ENCODE data around the gene TCL1A.
"Not testable (repeated sequence)": the region's sequence is repeated elsewhere in the genome, so short reads cannot be mapped to it uniquely, and the experiment has no call there.

TCL1A gene, protein sequence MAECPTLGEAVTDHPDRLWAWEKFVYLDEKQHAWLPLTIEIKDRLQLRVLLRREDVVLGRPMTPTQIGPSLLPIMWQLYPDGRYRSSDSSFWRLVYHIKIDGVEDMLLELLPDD

GRCh38 chr14:95713596-95714371, at the start of gene TCL1A:
Gene TCL1A (minus strand): TSS chr14:95714125. CDS start chr14:95714066, 59 bp downstream.
- DNase-seq: no peak

DNA sequence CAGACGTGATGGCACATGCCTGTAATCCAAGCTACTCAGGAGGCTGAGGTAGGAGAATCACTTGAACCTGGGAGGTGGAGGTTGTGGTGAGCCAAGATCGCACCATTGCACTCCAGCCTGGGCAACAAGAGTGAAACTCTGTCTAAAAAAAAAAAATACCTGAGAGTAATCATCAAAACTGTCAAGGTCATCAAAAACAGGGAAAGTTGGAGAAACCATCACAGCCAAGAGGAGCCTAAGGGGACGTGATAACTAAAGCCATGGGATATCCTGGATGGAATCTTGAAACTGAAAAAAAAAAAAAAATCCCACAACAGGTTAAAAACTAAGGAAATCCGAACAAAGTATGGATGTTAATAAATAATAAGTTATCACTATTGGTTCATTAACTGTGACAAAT, 49.1 kb upstream of the TCL1A start:
- DNase-seq: not testable (repeated sequence)

DNA sequence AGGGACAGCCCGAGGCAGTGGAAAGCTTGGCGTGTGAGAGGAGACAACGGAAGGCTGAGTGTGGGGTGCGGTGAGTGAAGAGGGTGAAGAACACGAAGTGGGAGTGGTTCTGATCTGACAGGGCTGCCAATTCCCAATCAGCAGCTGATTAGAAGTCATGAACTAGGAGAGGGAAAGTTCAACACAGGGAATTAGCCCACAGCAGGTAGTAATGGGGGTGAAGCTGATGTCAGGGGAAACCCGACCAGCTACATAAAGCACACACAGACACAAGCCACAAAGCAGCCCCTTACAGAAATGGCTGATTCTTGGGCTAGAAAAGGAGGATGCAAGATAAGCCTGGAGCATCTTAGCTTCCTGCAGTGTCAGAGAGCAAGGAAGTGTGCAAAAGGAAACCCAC, 47.5 kb upstream of the TCL1A start:
- no peak for DNase-seq

- no peak for DNase-seq
Measured at GRCh38 chr14:95760596-95760995, 46.7 kb upstream of the TCL1A start.

GRCh38 chr14:95759941-95760340, 46.0 kb upstream of the TCL1A start:
- DNase-seq: no peak

DNA sequence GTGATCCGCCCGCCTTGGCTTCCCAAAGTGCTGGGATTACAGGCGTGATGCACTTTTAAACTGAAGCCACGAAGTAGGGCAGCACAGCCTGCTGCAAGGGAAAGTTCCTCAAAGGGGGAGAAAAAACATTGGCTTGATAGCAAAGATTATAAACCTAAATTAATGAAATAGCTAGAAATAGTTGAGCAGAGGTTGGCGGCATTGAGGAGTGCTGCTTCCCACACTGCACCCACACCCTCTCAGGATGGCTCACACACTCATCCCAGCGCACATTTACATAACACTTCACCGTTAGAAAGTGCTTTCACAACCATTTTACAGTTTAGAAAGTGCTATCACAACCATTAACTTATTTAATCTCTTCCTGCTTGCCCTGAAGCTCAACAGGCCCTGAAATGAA, 44.4 kb upstream of the TCL1A start:
- DNase-seq: no peak

- no peak for DNase-seq
Measured at GRCh38 chr14:95756751-95757150, 42.8 kb upstream of the TCL1A start.

GRCh38 chr14:95756127-95756526, 42.2 kb upstream of the TCL1A start:
- DNase-seq: no peak

DNA sequence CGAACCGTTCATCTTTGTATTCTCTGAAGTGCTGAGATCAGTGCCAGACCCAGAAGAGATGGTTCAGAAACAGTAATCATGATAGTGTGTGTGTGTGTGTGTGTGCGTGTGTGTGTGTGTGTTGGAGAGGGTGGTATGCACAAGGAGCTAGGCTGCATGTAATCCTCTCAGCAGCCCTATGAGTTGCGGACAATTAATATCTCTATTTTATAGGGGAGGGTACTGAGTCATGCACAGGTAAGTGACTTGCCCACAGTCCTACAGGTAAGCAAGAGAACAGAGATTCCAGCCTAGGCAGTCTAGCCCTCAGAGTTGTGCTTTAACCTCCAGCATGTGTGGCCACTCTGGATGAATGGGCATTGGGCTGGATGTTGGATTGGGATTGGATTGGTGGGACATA, 27.9 kb upstream of the TCL1A start:
- DNase-seq: no peak

GRCh38 chr14:95741038-95741490, 27.1 kb upstream of the TCL1A start:
- DNase-seq: no peak

- DNase-seq: no peak
Measured at GRCh38 chr14:95739356-95739755, 25.4 kb upstream of the TCL1A start.

DNA sequence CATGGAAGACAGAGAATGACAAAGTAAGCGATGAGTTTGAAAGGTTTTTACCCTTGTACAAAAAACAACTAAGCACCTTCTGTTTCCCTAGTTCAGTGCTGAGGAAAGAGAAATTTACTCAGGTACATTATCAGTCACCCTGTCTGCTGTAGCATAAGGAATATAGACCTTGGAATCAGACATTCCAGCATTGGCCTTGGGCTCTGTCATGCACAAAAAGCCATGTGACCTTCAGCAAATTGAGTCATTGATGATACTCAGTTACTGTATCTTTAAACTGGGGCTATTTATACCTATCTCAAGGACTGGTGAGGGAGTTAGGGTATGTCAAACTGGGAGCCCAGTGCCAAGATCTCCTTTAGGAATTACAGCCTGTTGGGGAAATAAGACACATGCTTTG, 19.3 kb upstream of the TCL1A start:
- DNase-seq: no peak

- DNase-seq: no peak
Measured at GRCh38 chr14:95730126-95730525, 16.2 kb upstream of the TCL1A start.

DNA sequence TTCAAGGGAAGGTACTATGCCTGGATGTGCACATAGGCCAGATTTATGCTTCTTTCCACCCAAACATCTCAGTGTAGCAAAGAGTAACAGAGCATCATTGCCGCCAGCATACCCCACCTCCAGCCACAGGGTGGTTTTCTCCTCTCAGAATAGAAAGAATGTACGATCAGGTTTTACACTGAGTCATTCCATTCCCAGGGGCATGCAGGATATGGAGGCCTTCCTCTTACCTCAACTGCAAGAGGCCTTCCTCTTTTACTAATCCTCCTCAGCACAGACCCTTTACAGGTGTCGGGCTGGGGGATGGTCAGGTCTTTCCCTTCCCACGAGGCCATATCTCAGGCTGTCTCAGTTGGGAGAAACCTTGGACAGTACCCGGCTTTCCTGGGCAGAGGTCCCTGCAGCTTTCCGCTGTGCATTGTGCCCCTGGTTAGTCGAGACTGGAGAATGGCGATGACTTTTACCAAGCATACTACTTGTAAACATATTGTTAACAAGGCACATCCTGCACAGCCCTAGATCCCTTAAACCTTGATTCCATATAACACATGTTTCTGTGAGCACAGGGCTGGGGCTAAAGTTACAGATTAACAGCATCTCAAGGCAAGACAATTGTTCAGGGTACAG, 15.6 kb upstream of the TCL1A start:
- not testable (repeated sequence) for DNase-seq

DNA sequence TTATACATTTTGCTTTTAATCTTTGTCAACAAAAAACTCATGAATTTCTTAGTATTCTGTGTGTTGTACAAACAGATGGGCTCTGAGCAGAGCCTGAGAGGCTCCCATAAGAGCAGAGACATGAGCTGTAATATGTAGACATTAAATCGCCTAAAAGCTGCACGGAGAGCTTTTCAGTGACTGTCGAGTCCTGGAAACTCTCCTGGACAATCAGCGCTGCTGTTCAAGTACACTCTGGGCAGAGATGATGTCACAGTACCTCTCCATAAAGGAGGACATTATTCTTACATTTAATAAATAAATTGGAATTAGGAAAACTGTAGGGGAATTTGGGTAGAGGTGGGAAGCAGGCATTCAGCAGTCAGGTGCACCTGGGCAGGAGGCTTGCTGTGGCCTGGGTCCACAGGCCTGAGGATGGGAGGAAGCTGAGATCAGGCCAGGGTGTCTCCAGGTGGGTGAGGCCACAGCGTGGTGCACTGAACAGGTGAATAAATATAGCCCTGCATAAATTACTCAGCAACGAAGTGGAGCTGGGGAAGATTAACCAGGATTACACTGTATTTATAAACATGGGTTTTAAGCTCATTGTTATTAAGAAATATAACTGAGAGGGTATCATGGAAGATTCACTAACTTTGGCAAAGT, 13.3 kb upstream of the TCL1A start:
- no peak for DNase-seq

DNA sequence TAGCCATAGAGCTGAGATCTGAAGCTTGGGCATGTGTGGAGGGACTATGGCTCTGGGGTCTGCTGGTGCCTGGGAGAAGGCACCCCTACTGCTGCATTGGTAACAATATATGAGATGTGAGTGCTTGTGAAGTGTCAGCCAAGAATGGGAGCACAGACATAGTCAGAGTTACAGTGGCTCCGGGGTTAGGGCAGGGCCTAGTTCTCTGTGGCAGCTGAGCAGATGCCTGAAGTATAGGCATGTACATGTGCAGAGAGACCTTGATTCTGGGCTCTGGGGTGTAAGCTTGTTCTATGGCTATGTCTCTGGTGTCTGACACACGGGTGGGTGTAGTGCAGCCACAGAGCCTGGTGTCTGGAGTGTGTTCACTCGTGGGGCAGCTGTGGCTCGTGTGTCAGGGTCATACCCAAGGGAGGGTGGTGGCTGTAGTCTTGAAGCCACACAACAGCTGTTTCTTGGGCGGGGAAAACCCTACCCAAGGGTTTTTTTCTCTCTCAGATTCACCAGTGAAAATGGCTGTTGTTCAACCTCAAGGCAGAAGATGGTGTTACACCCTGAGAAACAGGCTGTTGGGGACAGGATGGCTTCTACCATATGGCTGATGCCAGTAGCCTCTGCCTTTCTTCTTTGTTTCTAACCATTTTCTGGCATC, 11.9 kb upstream of the TCL1A start:
- DNase-seq: no peak

DNA sequence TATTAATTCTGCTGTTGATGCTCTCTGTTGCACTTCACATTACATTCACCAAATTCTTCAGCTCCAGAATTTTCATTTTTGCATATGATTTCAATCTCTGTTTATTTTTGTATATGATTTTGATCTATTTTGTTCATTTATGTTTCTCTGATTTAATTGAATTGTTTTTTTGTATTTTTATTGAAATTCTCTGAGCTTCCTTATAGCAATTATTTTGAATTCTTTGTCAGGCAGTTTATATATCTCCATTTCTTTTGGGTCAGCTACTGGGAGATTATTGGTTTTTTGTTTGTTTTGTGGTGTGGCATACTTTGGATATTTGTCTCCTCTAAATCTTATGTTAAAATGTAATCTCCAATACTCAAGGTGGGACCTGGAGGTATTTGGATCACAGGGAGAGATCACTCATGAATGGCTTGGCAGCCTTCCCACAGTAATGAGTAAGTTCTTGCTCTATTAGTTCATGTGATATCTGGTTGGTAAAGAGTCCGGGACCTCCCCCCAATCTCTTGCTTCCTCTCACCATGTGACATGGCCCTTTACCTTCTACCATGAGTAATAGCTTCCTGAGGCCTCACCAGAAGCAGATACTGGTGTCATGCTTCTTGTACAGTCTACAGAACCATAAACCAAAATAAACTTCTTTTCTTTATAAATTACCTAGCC, 8.7 kb upstream of the TCL1A start:
- no peak for DNase-seq

GRCh38 chr14:95712398-95712797, 1.5 kb downstream of the TCL1A start:
- DNase-seq: no peak

- no peak for DNase-seq
Measured at GRCh38 chr14:95711476-95712176, 2.3 kb downstream of the TCL1A start.

- DNase-seq: no peak
Measured at GRCh38 chr14:95710106-95710505, 3.8 kb downstream of the TCL1A start.

DNA sequence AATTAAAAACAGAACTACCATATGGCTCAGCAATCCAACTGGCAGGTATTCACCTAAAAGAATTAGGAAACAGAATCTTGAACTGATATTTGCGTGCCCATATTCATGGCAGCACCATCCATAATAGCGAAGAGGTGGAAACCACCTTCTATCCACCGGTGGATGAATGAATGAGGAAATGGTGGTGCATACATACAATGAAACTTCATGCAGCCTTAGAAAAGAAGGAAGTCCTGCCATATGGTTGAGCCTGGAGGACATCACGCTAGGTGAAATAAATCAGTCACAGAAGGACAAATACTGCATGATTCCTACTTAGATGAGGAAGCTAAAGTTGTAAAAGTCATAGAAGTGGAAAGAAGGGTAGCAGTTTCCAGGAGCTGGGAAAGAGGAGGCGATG, 6.6 kb downstream of the TCL1A start:
- DNase-seq: no peak

- no peak for DNase-seq
Measured at GRCh38 chr14:95705518-95705917, 8.4 kb downstream of the TCL1A start.
